Islet of Langerhans (tissue), 1 donor: ENCODE results near the gene TMEM9.

Experiments
- FAIRE-seq: peaks from one replicate; lab custom pipeline; 2011; peaks lifted over from hg19 to GRCh38; lab: Jason Lieb, UNC

TMEM9 gene

DNA sequence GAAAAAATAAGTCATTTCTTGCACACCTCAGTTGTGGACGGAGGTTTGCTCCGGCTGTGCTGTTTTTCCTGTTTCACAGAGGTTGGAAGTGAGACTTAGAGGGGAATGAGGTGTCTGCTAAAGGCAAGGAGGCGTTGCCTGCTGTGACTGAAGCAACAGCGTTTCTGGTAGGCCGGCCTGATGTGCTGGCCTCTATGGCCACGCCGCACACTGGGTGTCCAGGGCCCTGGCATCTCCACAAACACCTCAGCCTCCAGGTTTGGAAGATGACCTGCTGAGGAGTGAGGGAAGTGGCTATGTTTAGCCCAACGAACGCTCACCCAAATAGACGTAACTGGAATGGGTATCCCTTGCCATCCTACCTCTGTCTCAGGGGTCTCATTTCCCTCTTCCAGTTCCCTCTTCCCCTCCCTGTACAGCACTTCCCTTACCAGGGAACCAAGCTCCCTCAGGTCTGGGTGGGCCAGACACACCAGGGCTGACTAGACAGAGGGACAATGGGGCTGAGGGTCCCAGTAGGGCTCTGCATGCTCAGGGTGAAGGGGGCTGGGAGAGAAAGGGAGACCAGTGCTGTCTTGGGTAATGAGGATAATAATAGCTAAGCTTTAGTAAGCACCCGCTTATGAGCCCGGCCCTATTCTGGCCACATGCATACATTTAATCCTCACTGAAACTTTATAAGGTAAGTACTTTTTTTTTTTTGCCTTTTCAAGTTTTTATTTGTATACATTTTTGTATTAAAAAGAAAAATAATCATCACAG is 53.9 kb downstream of the TMEM9 start:
- FAIRE-seq: no peak

DNA sequence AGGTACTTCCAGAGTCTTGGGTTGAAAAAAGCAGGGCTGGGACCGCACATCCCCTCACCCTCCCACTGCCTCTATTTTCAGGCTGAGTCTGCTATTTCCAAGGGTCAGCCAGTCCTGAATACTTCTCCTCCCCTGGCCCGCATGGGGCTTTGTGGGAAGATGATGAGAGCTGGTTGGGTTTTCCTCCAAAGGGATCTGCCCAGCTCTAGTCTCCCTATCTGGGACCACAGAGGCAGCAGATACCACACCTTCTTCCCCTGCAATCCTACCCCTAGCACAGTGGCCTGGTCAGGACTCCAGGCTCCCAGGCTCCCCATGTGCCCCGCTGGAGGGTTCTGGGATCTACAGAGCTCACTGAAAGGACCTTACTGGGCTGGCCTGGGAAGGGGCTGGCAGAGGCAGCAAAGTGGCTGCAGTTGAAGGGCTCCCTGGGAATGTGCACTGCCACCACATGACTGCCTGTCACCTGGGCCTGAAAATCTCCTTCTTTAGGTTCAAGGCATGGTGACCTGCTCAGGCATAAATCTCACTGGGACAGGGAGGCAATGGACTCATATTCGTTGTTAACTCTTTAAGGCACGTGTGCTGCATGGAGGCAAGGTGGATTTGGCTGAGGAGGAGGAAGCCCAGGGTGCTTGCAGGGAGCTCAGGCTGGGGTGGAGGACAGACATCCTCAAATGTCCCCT is 55.1 kb downstream of the TMEM9 start:
- FAIRE-seq: no peak

DNA sequence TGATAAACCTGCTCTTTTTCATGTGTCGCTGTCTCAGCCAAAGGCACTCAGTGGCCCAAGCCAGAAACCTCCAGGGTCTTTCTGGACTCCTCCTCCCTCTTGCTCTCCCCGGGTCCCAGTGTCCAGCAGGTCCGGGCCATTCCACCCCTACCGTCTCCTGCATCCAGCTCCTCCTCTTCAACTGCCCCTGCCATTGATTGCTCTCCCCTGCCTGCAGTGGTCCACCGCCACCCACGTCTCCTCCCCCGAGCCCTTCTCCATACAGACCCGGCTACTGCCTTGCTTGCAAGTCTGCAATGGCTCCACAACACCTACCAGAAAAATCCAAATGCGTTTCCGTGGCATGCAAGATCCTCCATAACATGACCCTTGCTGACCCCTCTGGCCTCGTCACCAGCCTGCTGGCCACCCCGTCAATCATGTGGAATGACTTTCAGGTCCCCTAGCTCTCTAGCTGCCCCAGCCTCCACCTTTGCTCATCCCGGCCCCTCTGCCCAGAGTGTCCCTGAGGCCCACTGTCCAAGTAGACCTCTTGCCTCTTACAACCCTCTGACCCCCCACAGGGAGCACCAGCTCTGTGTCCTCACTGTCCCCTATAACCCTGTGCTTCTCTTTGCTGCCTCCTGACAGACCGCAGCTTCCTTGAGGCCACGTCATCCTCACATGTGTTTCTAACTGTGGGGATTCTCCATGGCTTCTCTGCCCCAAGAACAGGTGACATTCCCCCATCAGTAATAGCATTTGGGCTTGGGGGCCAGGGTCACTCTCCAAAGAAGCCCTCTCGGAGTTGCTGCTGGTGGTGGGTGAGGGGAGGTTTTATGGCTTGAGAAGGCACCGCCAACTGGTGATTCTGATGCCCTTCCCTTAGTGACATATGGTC is 57.1 kb downstream of the TMEM9 start:
- FAIRE-seq: no peak

DNA sequence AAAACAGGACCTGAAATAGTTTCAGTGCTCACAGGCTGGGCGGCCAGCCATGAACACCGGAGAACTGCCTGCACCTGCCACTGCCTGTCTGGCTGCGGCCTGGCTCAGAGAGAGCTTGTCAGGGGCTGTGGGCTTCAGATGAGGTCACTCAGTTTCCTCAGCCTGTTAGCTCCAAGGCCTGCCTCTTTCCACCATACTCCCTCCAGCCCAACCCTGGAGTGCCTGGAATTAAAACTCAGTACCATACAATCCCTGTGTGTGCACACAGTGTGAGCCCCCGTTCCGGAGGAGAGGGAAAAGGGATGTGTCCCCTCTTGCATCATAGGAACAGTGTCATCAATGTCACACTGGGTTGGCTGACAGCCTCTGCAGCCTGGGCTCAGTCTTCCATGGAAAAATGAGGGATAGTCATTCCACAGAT is 58.2 kb downstream of the TMEM9 start:
- FAIRE-seq: no peak

DNA sequence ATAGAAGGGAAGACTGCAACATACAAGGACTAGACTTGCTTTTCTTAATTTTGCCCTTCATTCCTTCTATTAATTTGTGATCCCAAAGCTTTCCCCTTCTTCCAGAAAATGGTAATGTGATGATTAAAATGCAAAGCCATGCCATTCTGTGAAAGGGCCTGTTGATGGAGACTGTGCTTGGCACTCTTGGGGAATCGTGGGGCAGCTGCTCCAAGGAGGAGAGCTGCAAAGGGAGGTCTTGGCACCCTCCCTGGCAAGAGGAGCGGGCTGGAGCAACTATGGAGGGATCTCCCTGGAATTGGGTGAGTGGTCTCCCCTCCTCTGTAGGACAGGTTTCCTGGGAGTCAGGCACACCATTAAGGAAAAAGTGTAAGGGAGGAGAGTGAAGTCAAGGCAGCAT is 58.7 kb downstream of the TMEM9 start:
- FAIRE-seq: no peak

DNA sequence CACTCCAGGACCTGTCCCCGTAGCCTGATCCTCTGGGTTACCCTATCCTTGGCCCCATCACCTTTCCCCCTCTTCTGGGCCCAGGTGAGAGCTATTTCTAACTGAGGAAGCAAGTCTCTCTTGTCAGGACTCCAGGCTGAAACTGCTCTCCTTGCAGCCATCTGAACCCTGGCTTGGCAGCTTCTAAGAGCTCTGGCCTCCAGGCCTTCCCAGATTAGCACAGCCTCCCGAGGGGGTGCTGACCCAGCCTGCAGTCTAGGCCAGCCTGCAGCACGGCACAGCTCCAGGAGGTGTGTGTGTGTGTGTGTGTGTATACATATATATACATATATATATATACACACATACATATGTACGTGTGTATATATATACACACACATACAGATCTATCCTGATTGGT is 59.4 kb downstream of the TMEM9 start:
- no peak for FAIRE-seq

DNA sequence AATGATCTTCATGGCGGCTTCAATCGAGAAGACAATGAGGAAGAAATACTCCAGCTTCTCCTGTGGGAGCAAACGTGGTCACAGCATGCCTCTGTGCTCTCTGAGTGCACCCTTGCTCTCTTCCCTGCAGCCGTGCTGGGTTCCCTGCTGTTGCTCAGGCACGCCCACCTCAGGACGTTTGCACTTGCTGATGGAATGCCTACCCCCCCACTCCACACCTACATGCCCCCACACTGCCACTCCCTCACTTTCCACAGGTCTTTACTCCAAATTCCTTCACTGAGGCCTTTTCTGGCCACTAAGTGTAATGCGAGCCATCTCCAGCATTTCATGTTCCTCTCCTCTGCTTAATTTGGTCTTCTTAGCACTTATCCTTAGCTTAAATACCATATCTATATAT is 60.3 kb downstream of the TMEM9 start:
- FAIRE-seq: no peak

DNA sequence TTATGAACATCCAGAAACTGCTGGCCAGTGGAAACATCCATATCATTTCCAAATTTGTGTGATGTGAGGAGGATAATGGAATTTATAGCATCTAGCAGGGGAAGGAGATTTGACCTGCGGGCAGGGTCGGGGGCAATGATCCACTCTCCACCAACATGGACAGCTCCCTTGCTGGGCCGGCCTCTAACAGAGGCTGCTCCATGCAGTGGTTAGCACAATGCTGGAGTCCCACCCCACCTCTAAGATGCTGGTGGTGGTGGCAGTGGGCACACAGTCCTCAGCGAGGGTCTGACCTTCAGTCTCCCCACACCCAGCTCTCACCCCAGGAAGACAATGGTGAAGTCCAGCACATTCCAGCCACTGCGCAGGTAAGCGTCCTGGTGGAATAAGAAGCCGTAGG is 60.7 kb downstream of the TMEM9 start:
- no peak for FAIRE-seq

DNA sequence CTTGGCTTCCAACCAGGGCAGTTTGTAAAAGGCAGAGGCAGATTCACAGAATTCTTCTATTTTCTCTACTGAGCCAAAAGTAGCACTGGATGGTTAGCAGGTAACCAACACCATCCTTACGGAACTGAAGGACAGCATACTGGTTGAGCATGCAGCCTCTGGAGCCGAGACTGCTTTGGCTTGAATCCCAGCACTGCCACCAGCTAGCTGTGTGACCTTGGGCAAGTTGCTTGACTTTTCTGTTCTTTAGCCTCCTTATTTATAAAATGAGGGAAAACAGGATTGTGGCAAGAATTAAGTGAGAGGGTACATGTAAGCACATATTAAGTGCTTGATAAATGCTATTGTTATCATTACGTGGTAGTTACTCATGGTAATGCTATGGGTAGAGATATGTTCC is 61.5 kb downstream of the TMEM9 start:
- no peak for FAIRE-seq

DNA sequence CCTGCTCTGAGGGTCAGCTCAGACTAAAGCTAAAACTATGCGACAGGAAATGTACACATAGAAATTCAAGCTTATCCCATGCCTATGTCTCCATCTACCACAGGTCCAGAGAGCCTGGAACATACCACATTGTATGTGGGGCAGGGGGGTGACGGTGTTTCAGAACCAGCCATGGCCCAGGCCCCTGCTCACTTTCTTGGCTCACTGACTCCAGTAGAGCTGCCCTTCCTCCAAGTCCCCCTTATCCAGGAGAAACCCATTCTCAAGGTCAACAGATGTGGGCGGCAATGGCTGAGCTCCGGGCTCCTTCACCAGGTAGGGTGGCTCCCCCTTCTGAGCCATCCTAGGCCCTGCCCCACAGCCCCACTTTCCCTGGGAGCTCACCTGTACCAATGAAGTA is 63.0 kb downstream of the TMEM9 start:
- FAIRE-seq: no peak

DNA sequence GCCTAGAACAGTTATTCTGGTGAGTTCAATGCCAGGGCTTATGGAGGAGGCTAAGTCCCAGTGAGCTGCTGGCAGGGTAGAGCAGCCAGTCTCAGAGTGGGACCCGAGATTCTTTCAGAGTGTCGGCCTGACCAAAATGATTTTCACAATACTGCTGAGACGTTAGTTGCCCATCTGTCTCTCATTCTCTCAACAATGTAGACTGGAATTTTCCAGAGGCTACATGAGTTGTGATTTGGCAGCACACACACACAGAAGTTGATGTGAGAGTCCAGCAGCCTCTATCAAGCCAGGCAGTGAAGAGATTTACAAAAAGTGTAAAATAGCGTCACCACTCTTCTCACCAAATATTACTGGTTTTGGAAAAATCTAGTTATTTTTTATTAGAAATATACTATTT is 63.7 kb downstream of the TMEM9 start:
- FAIRE-seq: no peak

DNA sequence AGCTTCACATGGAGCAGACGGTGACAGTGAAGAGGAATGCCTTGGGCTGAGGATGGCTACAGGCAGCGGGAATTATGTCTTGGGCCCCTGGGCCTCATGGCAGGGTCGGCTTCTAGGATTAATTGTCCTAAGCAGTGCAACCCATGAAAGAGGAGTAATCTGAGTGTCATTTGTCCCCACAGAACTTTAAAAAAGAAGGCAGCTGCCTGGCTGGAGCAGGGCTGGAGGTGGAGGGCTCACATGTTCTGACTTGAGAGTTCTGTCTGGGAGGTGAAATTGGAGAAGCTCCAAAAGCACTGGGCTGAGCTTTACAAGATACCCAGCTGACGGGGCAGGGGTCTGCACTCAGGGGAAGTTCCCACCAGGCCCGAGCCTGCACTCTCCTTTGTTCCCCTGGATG is 64.7 kb downstream of the TMEM9 start:
- no peak for FAIRE-seq

DNA sequence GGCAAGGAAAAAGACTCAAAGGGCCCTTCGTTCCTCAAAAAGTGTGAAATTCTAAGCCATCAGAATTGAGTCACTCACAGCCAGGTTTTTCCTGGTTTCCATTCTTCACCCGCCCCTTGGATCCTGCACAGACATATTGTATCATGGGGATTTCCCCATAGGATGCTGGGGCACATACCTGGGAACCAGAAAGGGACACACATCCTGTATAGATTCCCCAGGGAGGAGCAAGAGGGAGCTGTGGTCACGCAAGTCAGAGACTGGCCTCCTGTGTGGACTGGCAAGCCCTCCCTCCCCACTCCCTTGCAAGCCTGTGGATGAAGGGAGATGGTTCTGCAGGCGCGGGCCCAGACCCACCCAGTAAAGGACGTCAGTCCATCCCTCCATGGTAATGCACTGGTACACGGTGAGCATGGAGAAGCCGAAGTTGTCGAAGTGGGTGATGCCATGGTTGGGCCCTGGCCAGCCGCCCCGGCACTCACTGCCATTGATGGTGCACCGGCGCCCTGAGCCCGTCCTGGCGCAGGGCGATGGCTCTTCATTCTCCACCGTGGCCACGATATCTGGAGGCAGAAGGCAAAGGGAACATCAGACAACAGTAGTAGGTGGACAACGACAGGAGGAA is 65.3 kb downstream of the TMEM9 start:
- FAIRE-seq: no peak

DNA sequence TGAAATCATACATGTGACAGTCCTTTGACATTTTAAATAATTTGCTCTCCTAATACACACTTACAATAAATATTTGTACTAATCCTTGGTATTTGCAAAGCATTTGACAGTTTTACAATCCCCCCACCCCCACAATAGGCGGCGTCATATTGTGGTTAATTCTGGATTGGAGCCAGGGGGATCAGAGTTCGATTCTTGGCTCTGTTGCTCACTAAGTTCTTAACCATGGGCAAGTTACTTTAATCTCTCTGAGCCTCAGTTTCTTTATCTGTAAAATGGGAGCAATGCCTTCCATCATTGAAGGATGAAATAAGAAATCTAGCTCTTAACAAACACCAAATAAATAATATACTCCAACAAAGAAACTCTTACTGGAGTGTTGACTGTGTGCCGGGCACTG is 65.9 kb downstream of the TMEM9 start:
- FAIRE-seq: no peak

DNA sequence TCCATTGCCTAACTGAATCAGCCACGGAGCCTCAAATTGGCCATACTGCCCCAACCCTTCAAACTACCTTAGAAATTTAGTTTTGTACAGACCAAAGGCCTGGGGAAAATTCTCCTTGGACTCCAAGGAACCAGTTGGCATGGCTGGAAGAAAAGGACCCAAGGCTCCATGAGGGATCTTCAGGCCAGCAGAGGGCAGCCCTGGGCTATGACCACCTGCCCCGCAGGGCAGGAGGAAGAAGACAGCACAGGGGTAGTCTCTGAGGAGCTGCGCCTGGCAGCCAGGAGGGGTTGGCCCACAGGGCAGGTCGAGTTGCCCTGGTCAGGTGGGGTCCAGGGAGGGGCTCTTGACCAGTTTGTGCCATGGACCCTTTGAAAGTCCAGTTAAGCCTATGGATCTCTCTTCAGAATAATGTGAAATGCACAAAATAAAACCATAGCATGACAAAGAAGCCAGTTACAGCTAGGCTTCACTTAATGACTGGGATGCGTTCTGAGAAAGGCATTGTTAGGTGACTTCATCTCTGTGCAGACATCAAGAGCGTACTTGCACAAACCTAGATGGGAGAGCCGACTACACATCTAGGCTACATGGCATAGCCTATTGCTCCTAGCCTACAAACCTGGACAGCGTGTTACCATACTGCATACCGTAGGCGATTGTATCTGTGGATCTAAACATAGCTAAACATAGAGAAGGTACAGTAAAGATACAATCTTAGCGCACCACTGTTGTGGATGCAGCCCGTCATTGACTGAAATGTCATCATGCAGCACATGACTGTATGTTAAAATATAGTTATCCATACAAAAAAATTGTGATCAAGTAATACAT is 68.2 kb downstream of the TMEM9 start:
- FAIRE-seq: no peak
